HEK293 (cell line): Measurements from ENCODE around the gene RSBN1L.
A peak's percentile ranks its signal among the peaks of the same experiment; 100 is the strongest.

Source experiments
- CTCF ChIA-PET: fragments of 350-600 bp; formaldehyde crosslinking; extraction: SDS; loops from one replicate; lab custom pipeline; 2021; ENCODE audit warnings: antibody characterized with exemption; lab: Yijun Ruan, JAX
- POLR2A ChIA-PET: fragments of 300-600 bp; formaldehyde crosslinking; extraction: SDS; loops from one replicate; lab custom pipeline; 2020; ENCODE audit warnings: antibody characterized with exemption, inconsistent platforms; lab: Yijun Ruan, JAX
- H3K27ac ChIP-seq: fragments of 200-500 bp; sonication (Bioruptor generic); 2 replicates; pipeline ENCODE4 v1.5.1; 2014; ENCODE audit warnings: low read depth, low read length, control low read depth, inconsistent platforms; ENCODE audit errors: extremely low read depth
- H3K36me3 ChIP-seq, 2 experiments: fragments of 200-500 bp in 1 of 2; sonication (Bioruptor generic) in 1 of 2; 1 replicate in 1 of 2; 2 replicates in 1 of 2; pipeline ENCODE4 v1.5.1; 2014 to 2017; ENCODE audit warnings: inconsistent platforms in 2 of 2, low read length in 2 of 2; ENCODE audit not compliant: control insufficient read depth in 2 of 2, insufficient read depth in 1 of 2
- H3K4me1 ChIP-seq: fragments of 200-500 bp; sonication (Bioruptor generic); 2 replicates; pipeline ENCODE4 v1.5.1; 2014; ENCODE audit warnings: mild to moderate bottlenecking, low read length, inconsistent platforms; ENCODE audit not compliant: control insufficient read depth, insufficient read depth
- H3K4me3 ChIP-seq: 2 replicates; pipeline ENCODE4 v1.5.1; 2011; ENCODE audit warnings: low read depth, mild to moderate bottlenecking, control low read depth, low read length, moderate library complexity
- H3K9me3 ChIP-seq: fragments of 200-500 bp; sonication (Bioruptor generic); 2 replicates; pipeline ENCODE4 v1.5.1; 2014; ENCODE audit warnings: low read depth, low read length, inconsistent platforms; ENCODE audit not compliant: control insufficient read depth, insufficient read depth
- KLF9 ChIP-seq: fragments of 450-650 bp; formaldehyde crosslinking; IDR thresholded peaks from 2 replicates; pipeline ENCODE4 v1.5.1; 2016; ENCODE audit warnings: missing biosample characterization, missing genetic modification characterization, low read depth
- OSR2 ChIP-seq: fragments of 450-650 bp; formaldehyde crosslinking; IDR thresholded peaks from 2 replicates; pipeline ENCODE4 v1.5.1; 2016; ENCODE audit warnings: missing biosample characterization, missing genetic modification characterization
- TCF7L2 ChIP-seq: IDR thresholded peaks from 2 replicates; pipeline ENCODE4 v1.6.1; 2011; ENCODE audit warnings: low read depth, mild to moderate bottlenecking, inconsistent platforms, low read length, moderate library complexity, borderline replicate concordance
- ZEB2 ChIP-seq: fragments of 450-650 bp; formaldehyde crosslinking; IDR thresholded peaks from 2 replicates; pipeline ENCODE4 v1.5.1; 2016; ENCODE audit warnings: missing biosample characterization, missing genetic modification characterization
- ZNF133 ChIP-seq: fragments of 450-650 bp; formaldehyde crosslinking; IDR thresholded peaks from 2 replicates; pipeline ENCODE4 v1.5.1; 2016; ENCODE audit warnings: missing biosample characterization, missing genetic modification characterization
- ZNF140 ChIP-seq: fragments of 450-650 bp; formaldehyde crosslinking; IDR thresholded peaks from 2 replicates; pipeline ENCODE4 v1.5.1; 2016; ENCODE audit warnings: missing biosample characterization, missing genetic modification characterization
- ZNF214 ChIP-seq: fragments of 450-650 bp; formaldehyde crosslinking; IDR thresholded peaks from 2 replicates; pipeline ENCODE4 v1.5.1; 2017; ENCODE audit warnings: missing biosample characterization, mild to moderate bottlenecking, missing genetic modification characterization, borderline replicate concordance
- ZNF302 ChIP-seq: fragments of 450-650 bp; formaldehyde crosslinking; IDR thresholded peaks from 2 replicates; pipeline ENCODE4 v1.5.1; 2016; ENCODE audit warnings: missing biosample characterization, missing genetic modification characterization, low read depth
- ZNF394 ChIP-seq: fragments of 450-650 bp; formaldehyde crosslinking; IDR thresholded peaks from 2 replicates; pipeline ENCODE4 v1.5.1; 2016; ENCODE audit warnings: missing biosample characterization, missing genetic modification characterization, mild to moderate bottlenecking, moderate library complexity, borderline replicate concordance
- ZNF544 ChIP-seq: fragments of 450-650 bp; formaldehyde crosslinking; IDR thresholded peaks from 2 replicates; pipeline ENCODE4 v1.5.0; 2017; ENCODE audit warnings: missing biosample characterization, missing genetic modification characterization
- ZNF654 ChIP-seq: fragments of 450-650 bp; formaldehyde crosslinking; IDR thresholded peaks from 2 replicates; pipeline ENCODE4 v1.5.1; 2016; ENCODE audit warnings: low read depth, missing biosample characterization, missing genetic modification characterization
- ZNF660 ChIP-seq: fragments of 450-650 bp; IDR thresholded peaks from 2 replicates; pipeline ENCODE4 v1.5.1; 2018; ENCODE audit warnings: missing biosample characterization, mild to moderate bottlenecking, missing genetic modification characterization
- ZNF670 ChIP-seq: fragments of 450-650 bp; formaldehyde crosslinking; IDR thresholded peaks from 2 replicates; pipeline ENCODE4 v1.5.1; 2016; ENCODE audit warnings: missing biosample characterization, missing genetic modification characterization, low read depth
- ZNF747 ChIP-seq: fragments of 450-650 bp; formaldehyde crosslinking; IDR thresholded peaks from 2 replicates; pipeline ENCODE4 v1.5.1; 2016; ENCODE audit warnings: missing biosample characterization, missing genetic modification characterization
- TF ChIP-seq, protein P1 (sequence below): fragments of 450-650 bp; formaldehyde crosslinking; IDR thresholded peaks from 2 replicates; pipeline ENCODE4 v1.5.1; 2016; ENCODE audit warnings: missing biosample characterization, missing genetic modification characterization
- TF ChIP-seq, protein P2 (sequence below): fragments of 450-650 bp; formaldehyde crosslinking; IDR thresholded peaks from 2 replicates; pipeline ENCODE4 v1.5.1; 2017; ENCODE audit warnings: missing biosample characterization, missing genetic modification characterization
- TF ChIP-seq, protein P3 (sequence below): fragments of 450-650 bp; formaldehyde crosslinking; IDR thresholded peaks from 2 replicates; pipeline ENCODE4; 2016; ENCODE audit warnings: missing biosample characterization, missing genetic modification characterization
- TF ChIP-seq, protein P4 (sequence below): fragments of 450-650 bp; formaldehyde crosslinking; IDR thresholded peaks from 2 replicates; pipeline ENCODE4 v1.5.1; 2016; ENCODE audit warnings: missing biosample characterization, missing genetic modification characterization

Gene RSBN1L

DNA sequence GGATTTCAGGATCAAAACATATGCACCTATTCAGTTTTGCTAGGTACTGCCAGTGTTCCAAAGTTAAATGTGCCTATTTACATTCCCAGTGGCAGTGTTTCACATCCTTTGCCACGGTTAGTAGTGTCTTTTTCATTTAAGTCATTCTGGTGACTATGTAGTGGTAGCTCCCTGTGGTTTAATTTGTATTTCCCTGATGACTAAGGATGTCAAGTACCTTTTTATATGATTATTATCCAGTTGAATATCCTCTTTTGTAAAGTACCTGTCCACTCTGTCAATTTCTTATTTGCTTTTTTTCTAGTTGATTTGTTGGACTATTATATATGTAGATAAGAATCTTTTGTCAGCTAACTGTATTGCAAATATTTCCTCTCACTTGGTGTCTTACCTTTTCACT, 56.9 kb downstream of the RSBN1L start:
- Histone ChIP-seq H3K36me3 (no peaks in the 10 kb centered on the region; a peak in 1 of 3 replicates), H3K4me1 (peaks cover 5% of the 10 kb centered on the region), H3K27ac (no peak overlapping the region), H3K4me3 (no peak overlapping the region), H3K9me3 (no peaks in the 10 kb centered on the region)
- ChIA-PET CTCF (interaction anchor here (0.5 to 1.7 kb wide), 6 partner anchors 39 to 102 kb away, joined by 3 to 12 read pairs (median 3); partner anchors contain the start of gene RSBN1L), POLR2A (no interaction called here)
- TF ChIP-seq ZNF670: no peak
- TF ChIP-seq, protein P1, sequence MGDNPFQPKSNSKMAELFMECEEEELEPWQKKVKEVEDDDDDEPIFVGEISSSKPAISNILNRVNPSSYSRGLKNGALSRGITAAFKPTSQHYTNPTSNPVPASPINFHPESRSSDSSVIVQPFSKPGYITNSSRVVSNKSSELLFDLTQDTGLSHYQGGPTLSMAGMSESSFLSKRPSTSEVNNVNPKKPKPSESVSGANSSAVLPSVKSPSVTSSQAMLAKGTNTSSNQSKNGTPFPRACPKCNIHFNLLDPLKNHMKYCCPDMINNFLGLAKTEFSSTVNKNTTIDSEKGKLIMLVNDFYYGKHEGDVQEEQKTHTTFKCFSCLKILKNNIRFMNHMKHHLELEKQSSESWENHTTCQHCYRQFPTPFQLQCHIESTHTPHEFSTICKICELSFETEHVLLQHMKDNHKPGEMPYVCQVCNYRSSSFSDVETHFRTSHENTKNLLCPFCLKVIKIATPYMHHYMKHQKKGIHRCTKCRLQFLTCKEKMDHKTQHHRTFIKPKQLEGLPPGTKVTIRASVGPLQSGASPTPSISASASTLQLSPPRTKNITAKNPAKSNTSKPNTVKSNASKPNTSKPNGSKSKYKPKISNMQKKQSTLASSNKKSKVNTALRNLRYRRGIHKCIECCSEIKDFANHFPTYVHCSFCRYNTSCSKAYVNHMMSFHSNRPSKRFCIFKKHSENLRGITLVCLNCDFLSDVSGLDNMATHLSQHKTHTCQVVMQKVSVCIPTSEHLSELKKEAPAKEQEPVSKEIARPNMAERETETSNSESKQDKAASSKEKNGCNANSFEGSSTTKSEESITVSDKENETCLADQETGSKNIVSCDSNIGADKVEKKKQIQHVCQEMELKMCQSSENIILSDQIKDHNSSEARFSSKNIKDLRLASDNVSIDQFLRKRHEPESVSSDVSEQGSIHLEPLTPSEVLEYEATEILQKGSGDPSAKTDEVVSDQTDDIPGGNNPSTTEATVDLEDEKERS (tag by site-specific recombination): no peak
- TF ChIP-seq KLF9 (tag by site-specific recombination): no peak
- TF ChIP-seq, protein P2, sequence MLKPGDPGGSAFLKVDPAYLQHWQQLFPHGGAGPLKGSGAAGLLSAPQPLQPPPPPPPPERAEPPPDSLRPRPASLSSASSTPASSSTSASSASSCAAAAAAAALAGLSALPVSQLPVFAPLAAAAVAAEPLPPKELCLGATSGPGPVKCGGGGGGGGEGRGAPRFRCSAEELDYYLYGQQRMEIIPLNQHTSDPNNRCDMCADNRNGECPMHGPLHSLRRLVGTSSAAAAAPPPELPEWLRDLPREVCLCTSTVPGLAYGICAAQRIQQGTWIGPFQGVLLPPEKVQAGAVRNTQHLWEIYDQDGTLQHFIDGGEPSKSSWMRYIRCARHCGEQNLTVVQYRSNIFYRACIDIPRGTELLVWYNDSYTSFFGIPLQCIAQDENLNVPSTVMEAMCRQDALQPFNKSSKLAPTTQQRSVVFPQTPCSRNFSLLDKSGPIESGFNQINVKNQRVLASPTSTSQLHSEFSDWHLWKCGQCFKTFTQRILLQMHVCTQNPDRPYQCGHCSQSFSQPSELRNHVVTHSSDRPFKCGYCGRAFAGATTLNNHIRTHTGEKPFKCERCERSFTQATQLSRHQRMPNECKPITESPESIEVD: peak; percentile 52
- TF ChIP-seq ZNF214 (tag by site-specific recombination): no peak
- no peak for TF ChIP-seq TCF7L2
- TF ChIP-seq ZNF133: no peak
- no peak for TF ChIP-seq ZEB2 (tag by site-specific recombination)
- TF ChIP-seq ZNF747 (tag by site-specific recombination): no peak
- 0 out of 2 replicates have a peak, but pooled peaks have one; percentile 15 for TF ChIP-seq OSR2 (tag by site-specific recombination)
- no peak for TF ChIP-seq ZNF302 (tag by site-specific recombination)
- TF ChIP-seq, protein P3, sequence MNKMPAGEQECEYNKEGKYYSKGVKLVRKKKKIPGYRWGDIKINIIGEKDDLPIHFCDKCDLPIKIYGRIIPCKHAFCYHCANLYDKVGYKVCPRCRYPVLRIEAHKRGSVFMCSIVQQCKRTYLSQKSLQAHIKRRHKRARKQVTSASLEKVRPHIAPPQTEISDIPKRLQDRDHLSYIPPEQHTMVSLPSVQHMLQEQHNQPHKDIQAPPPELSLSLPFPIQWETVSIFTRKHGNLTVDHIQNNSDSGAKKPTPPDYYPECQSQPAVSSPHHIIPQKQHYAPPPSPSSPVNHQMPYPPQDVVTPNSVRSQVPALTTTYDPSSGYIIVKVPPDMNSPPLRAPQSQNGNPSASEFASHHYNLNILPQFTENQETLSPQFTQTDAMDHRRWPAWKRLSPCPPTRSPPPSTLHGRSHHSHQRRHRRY (tag by site-specific recombination): no peak

DNA sequence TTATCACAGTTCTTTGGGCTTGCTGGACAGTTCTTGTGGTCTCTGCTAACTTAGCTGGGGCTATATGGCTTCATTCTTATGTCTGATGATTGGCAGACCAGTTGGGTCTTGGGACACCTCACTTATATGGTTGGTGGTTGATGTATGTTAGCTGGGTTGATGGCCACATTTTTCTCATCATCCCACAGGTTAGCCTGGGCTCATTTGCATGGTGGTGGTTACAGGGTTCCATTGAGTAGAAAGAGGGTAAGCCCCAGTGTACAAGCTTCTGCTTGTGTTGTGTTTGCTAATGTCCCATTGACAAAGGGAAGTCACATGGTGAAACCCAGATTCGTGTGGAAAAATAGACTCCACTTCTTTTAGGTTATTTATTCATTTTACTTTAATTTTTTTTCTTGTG, 61.3 kb downstream of the RSBN1L start:
- POLR2A ChIA-PET: interaction anchor here (1.2 kb wide), 1 partner anchor 62 kb away, joined by 4 read pairs; no protein-coding TSS in a partner anchor
- CTCF ChIA-PET: interaction anchor here (0.9 to 4.0 kb wide), 5 partner anchors 26 to 106 kb away, joined by 3 to 39 read pairs (median 5); no protein-coding TSS in a partner anchor
- no peaks in the 10 kb centered on the region for H3K9me3 ChIP-seq
- no peak for TF ChIP-seq ZNF544 (tag by site-specific recombination)
- H3K27ac ChIP-seq: no peak overlapping the region
- no peaks in the 10 kb centered on the region; a peak in 1 of 3 replicates for H3K36me3 ChIP-seq
- H3K4me3 ChIP-seq: no peak overlapping the region
- H3K4me1 ChIP-seq: peaks cover 8% of the 10 kb centered on the region; the same call in 1 of the 2 replicates

DNA sequence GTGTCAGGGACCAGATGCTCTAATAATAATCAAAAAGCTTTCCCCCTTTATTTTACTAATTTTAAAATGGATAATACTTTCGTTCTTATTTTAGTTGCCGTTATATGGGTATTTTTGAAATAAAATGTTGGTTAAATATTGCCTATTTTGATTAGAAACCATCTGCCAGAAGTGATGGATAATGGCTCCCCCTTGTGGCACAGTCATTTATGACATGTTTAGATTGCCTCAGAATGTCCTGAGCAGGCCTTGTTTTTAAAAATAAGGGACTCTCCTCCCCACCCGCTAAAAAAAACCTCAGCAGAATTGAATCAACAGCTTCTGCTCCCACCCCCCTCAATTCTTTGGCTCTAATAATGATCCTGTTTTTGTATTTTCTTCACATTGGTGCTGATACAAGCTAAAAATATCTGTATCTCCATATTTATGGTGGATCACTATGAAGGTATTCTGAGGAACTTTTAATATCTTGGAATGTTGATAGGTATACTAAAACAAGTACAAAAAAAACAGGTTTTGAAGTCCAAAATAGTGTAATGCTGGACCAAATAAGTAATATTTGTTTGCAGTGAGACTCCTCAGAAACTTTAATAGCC, 63.1 kb downstream of the RSBN1L start:
- Histone ChIP-seq H3K4me1 (peaks cover 5% of the 10 kb centered on the region; the same call in 1 of the 2 replicates), H3K4me3 (no peak overlapping the region), H3K36me3 (no peaks in the 10 kb centered on the region; a peak in 1 of 3 replicates), H3K9me3 (no peaks in the 10 kb centered on the region), H3K27ac (no peak overlapping the region)
- ChIA-PET CTCF (interaction anchor here (0.5 to 2.9 kb wide), 43 partner anchors 10 to 524 kb away, joined by 3 to 49 read pairs (median 4); no protein-coding TSS in a partner anchor), POLR2A (no interaction called here)
- TF ChIP-seq ZNF654 (peak; percentile 71), ZNF660 (0 out of 2 replicates have a peak, but pooled peaks have one; percentile 33), ZNF394 (tag by site-specific recombination) (no peak), ZNF140 (tag by site-specific recombination) (no peak)
- TF ChIP-seq, protein P4, sequence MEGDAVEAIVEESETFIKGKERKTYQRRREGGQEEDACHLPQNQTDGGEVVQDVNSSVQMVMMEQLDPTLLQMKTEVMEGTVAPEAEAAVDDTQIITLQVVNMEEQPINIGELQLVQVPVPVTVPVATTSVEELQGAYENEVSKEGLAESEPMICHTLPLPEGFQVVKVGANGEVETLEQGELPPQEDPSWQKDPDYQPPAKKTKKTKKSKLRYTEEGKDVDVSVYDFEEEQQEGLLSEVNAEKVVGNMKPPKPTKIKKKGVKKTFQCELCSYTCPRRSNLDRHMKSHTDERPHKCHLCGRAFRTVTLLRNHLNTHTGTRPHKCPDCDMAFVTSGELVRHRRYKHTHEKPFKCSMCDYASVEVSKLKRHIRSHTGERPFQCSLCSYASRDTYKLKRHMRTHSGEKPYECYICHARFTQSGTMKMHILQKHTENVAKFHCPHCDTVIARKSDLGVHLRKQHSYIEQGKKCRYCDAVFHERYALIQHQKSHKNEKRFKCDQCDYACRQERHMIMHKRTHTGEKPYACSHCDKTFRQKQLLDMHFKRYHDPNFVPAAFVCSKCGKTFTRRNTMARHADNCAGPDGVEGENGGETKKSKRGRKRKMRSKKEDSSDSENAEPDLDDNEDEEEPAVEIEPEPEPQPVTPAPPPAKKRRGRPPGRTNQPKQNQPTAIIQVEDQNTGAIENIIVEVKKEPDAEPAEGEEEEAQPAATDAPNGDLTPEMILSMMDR (tag by site-specific recombination): peak; percentile 11; the same call in 1 of the 2 replicates
